ENCODE measurements around the gene DCTPP1. TPM values are rescaled to one million over a fixed set of nuclear protein-coding genes. Genes with fewer than 3 reads are reported as not detected.

DCTPP1 gene
- total RNA-seq, 1 experiment from 2014 or later, result 111 TPM

DNA sequence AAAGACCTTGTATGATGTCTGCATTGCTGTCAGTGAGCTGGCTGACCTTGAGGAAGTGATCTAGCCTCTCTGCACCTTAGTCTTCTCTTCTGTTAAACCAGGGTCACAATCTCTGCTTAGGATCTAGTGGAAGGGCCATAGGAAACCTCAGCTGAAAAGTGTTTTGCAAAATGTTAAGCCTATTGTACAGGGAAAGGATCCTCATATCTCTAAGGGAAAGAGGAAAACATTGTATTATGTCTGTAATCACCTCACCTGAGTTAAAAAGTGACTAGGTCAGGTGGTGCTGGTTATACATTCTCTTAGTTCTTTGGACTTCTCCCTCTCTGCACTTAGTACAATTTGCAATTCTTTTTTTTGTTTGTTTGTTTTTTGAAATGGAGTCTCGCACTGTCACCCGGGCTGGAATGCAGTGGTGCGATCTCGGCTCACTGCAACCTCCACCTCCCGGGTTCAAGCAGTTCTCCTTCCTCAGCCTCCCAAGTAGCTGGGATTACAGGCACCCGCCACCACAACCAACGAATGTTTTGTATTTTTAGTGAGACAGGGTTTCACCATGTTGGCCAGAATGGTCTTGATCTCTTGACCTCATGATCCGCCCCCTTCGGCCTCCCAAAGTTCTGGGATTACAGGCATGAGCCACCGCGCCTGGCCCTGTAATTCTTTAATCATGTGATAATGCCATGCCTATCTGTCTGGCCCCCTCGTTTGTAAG, 17.8 kb upstream of the DCTPP1 start:
- peak; percentile 44 for DNase-seq (ENCODE audit: low spot score)

- DNase-seq (ENCODE audit: low spot score), result no peak
Observed at GRCh38 chr16:30446203-30446595, 16.4 kb upstream of the DCTPP1 start.

- DNase-seq (ENCODE audit: low spot score), result peak; percentile 98
Observed at GRCh38 chr16:30445408-30446202, 15.8 kb upstream of the DCTPP1 start, which contains the start of gene SEPHS2. Gene SEPHS2, minus strand, starts transcription at chr16:30445874. Its CDS starts 147 bp downstream, at chr16:30445727.

DNA sequence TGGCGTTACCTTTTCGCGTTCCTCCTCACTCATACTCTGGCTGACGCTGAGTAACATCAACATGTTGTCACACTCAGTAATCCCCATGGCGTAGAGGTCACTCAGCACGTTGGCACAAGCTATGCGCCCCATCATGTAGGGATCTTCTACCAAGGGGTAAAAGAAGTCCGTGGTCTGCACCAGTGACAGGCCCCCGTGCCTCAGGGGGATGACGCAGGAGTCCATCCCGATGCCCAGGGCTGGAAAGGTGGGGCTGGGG, 15.2 kb upstream of the DCTPP1 start:
- DNase-seq (ENCODE audit: low spot score), result no peak

DNA sequence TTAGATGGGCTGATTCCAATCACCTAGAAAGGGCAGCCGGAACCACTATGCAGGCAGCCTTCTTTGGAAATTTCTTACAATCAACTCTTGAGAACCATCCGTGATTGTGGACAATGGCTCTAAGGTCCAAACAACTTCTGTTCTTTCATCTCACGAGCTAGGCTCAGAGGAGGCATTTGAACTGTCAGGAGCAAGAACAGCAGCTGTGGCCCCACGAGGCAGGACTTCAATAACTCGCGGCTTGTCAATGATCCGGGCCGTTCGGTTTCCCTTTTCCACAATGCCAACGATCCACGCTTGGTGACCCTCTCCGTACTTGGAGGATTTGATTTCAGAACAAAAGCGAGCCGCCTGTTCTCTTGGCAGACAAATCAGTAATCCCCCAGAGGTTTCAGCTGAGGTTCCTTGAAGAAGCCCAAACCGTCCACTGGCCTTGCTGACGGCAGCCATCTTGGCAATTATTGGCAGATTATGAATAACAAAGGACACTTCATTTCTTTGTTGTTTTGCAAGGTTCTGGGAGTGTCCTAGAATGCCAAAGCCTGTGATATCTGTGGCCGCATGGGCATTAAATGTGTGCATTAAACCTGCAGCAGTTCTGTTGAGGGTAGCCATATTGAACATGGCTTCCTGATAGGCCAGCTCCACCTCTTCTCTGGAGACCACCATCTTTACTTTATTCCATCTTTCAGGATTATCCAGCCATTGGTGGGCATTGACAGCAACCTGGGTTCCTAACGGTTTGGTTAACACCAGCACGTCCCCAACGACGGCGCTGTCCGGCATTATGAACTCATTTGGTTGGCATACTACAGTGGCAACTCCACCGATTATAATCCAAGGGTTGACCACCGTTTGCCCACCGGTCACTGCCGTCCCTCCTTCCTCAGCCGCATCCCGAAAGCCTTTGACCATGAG, 14.7 kb upstream of the DCTPP1 start:
- no peak for DNase-seq (ENCODE audit: low spot score)

- no peak for DNase-seq (ENCODE audit: low spot score)
Observed at GRCh38 chr16:30443631-30444030, 13.8 kb upstream of the DCTPP1 start.

DNA sequence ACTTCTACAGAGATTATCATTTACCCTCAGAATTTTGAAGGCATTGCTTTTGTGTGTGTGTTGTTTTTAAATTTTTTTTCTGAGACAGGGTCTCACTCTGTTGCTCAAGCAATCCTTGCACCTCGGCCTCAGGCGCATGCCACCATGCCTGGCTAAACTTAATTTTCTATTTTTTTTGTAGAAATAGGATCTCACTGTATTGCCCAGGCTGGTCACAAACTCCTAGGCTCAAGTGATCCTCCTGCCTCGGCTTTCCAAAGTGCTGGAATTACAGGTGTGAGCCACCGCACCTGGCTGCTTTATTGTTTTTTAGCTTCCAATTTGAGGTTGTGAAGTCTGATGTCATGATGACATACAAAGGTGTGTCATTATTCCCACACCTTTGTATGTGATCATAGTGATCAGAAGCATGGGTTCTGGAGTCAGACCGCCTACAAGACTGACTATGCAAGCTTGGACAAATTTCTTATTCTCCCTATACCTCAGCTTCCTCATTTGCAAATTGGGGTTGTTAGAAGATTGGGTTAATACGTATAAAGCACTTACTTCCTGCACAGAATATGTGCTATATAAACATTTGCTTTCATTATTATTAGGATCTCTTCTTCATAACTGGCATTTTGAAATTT, 10.0 kb upstream of the DCTPP1 start:
- DNase-seq (ENCODE audit: low spot score), result no peak

DNA sequence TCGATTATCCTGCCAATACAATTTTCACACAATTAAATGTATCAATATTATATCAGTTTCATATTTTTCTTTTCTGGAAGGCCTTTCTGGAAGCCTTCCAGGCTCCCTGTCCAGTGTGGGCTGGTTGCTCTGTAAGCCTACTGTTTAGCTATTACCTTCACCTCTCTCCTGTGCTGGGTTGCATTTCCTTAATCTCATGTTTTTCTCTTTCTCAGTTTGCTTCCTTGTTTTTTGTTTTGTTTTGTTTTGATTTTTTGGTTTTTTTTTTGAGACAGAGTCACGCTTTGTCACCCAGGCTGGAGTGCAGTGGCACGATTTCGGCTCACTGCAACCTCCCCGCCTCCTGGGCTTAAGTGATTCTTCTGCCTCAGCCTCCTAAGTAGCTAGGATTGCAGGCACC, 9.0 kb upstream of the DCTPP1 start:
- no peak for DNase-seq (ENCODE audit: low spot score)

DNA sequence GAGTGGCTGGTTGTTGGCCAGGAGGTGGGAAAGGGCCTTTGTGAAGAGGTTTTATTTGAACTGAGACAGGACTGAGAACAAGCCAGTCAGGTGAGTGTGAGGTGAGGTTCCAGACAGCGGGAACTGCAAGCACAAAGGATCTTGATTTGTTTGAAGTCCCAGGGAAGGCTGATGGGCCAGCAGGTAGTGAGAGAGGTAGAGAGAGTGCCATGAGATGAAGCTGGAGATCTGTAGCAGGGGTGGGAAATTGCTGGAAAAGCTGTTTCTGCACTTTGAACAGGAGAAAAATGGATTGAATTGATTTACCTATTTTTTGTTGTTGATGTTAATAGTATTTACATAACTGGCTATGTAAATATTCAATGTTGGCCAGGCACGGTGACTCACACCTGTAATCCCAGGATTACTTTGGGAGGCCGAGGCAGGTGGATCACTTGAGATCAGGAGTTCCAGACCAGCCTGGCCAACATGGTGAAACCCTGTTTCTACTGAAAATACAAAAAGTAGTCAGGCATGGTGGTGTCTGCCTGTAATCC, 7.7 kb upstream of the DCTPP1 start:
- DNase-seq (ENCODE audit: low spot score), result peak; percentile 49

GRCh38 chr16:30434852-30435251, 5.0 kb upstream of the DCTPP1 start:
- DNase-seq (ENCODE audit: low spot score), result no peak

- DNase-seq (ENCODE audit: low spot score), result no peak
Observed at GRCh38 chr16:30430428-30430970, 669 bp upstream of the DCTPP1 start.

GRCh38 chr16:30429418-30429677, 482 bp downstream of the DCTPP1 start:
- peak; percentile 41 for DNase-seq (ENCODE audit: low spot score)

GRCh38 chr16:30428055-30428454, 1.8 kb downstream of the DCTPP1 start:
- DNase-seq (ENCODE audit: low spot score), result no peak

DNA sequence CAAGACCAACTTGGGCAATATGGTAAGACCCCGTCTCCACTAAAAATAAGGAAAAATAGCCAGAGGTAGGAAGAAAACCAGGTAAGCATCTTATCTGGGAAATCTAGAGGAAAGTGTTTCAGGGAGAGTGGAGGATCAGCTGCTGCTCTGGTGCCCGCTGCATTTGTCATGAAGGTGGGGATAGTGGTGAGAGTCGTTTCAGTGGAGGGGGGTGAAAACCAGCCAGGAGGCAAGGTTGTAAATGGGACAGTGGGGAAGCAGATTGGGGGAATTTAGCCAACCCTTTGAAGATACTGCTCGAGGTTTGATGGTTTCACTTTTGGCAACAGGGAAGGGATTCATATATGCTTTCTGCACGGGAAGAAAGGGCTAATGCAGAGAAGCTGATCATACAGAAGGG, 8.8 kb downstream of the DCTPP1 start:
- no peak for DNase-seq (ENCODE audit: low spot score)

DNA sequence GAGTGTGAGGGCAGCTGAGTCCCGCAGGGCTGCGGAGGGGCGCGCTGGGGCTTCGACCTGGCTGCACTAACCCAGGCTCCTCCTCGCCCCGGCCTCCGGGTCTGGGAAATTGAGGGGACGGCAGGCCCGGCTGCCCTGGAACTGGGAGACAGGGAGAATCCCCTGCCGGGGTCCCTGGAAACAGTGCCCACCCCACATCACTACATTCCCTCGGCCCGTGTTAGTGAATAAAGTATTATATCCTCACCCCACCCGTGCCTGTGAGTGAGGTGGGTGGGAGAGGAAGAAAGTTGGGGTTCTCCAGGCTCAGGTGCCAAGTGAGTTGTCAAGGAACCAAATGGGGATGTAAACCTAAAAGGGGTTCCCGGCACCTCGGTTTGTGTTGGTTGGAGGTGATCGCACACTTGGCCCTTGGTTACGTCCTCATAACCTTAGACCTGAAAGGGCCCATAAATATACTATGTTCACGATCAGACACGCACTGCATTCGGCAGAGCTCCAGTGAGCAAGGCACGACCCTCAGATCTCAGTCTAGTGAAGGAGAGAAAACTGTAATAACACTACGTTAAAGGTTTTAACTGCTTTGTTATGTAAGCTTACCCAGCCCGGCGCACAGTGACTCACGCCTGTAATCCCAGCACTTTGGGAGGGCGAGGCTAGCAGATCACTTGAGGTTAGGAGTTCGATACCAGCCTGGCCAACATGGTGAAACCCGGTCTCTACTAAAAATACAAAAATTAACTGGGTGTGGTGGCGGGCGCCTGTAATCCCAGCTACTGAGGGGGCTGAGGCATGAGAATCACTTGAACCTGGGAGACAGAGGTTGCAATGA, 11.3 kb downstream of the DCTPP1 start:
- peak; percentile 34 for DNase-seq (ENCODE audit: low spot score)

GRCh38 chr16:30417529-30418349, 12.1 kb downstream of the DCTPP1 start:
- DNase-seq (ENCODE audit: low spot score), result peak; percentile 97

GRCh38 chr16:30416624-30417528, 13.0 kb downstream of the DCTPP1 start:
- no peak for DNase-seq (ENCODE audit: low spot score)

- DNase-seq (ENCODE audit: low spot score), result no peak
Observed at GRCh38 chr16:30416047-30416603, 13.7 kb downstream of the DCTPP1 start.

Data from HT-29 (cell line).